Measurements from ENCODE around the gene FGF11. TPM values are rescaled to one million over a fixed set of nuclear protein-coding genes. Genes with fewer than 3 reads are reported as not detected.

The FGF11 gene
- total and polyA plus RNA-seq, 2 of the 13 experiments (the other 11 are each of a cell fraction or from before 2014, with no cell fraction given): 0.20 to 7.6 TPM

DNA sequence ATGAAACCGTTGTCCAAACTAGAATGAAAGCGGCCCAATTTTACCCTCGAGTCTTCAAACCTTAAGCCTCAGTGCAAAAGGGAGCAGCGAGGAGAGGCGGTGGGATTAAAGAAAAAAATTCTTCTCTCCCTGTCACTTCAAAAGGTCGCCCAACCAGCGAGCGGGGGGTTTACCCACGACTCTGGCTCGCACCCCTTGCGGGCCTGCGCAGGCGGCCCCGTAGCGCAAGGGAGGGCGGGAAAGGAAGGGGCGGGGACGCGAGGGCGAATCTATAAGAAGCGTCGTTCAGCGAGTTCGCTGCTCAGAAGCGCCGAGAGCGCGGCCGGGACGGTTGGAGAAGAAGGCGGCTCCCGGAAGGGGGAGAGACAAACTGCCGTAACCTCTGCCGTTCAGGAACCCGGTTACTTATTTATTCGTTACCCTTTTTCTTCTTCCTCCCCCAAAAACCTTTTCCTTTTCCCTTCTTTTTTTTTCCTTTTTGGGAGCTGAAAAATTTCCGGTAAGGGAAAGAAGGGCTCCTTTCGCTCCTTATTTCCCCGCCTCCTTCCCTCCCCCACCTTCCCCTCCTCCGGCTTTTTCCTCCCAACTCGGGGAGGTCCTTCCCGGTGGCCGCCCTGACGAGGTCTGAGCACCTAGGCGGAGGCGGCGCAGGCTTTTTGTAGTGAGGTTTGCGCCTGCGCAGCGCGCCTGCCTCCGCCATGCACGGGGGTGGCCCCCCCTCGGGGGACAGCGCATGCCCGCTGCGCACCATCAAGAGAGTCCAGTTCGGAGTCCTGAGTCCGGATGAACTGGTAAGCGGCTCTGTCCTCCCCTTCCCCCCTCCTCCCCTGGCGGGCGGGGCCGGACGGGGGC is 45.0 kb downstream of the FGF11 start, which contains the start of gene POLR2A (continued):
- TF ChIP-seq, protein P1, sequence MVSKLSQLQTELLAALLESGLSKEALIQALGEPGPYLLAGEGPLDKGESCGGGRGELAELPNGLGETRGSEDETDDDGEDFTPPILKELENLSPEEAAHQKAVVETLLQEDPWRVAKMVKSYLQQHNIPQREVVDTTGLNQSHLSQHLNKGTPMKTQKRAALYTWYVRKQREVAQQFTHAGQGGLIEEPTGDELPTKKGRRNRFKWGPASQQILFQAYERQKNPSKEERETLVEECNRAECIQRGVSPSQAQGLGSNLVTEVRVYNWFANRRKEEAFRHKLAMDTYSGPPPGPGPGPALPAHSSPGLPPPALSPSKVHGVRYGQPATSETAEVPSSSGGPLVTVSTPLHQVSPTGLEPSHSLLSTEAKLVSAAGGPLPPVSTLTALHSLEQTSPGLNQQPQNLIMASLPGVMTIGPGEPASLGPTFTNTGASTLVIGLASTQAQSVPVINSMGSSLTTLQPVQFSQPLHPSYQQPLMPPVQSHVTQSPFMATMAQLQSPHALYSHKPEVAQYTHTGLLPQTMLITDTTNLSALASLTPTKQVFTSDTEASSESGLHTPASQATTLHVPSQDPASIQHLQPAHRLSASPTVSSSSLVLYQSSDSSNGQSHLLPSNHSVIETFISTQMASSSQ (IDR thresholded peaks at IDR 0.05; ENCODE audit: low read depth): 0 out of 2 replicates have a peak, but pooled peaks have one; percentile 30
- TF ChIP-seq, protein P1 (CRISPR knock-in tag; IDR thresholded peaks at IDR 0.05; ENCODE audit: borderline replicate concordance): peak; percentile 64; the same call in 1 of the 2 replicates
- peak; percentile 69 for TF ChIP-seq TBX2 (CRISPR knock-in tag; IDR thresholded peaks at IDR 0.05; ENCODE audit: borderline replicate concordance)
- no peak; the same call in 1 of the 2 replicates for TF ChIP-seq ZFP90 (CRISPR knock-in tag; IDR thresholded peaks at IDR 0.05; ENCODE audit: borderline replicate concordance)
- TF ChIP-seq MIXL1 (CRISPR knock-in tag; IDR thresholded peaks at IDR 0.05): peak; percentile 67; the same call in 1 of the 2 replicates
- TF ChIP-seq, protein P2, sequence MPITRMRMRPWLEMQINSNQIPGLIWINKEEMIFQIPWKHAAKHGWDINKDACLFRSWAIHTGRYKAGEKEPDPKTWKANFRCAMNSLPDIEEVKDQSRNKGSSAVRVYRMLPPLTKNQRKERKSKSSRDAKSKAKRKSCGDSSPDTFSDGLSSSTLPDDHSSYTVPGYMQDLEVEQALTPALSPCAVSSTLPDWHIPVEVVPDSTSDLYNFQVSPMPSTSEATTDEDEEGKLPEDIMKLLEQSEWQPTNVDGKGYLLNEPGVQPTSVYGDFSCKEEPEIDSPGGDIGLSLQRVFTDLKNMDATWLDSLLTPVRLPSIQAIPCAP (CRISPR knock-in tag; IDR thresholded peaks at IDR 0.05; ENCODE audit: low read depth): no peak; the same call in 1 of the 2 replicates
- peak; percentile 84; the same call in 1 of the 2 replicates for TF ChIP-seq ZFP37 (CRISPR knock-in tag; IDR thresholded peaks at IDR 0.05; ENCODE audit: borderline replicate concordance)
- TF ChIP-seq NR2C2 (CRISPR knock-in tag; IDR thresholded peaks at IDR 0.05; ENCODE audit: borderline replicate concordance): peak; percentile 45; the same call in 1 of the 2 replicates
- TF ChIP-seq, protein P3, sequence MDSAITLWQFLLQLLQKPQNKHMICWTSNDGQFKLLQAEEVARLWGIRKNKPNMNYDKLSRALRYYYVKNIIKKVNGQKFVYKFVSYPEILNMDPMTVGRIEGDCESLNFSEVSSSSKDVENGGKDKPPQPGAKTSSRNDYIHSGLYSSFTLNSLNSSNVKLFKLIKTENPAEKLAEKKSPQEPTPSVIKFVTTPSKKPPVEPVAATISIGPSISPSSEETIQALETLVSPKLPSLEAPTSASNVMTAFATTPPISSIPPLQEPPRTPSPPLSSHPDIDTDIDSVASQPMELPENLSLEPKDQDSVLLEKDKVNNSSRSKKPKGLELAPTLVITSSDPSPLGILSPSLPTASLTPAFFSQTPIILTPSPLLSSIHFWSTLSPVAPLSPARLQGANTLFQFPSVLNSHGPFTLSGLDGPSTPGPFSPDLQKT (CRISPR knock-in tag; IDR thresholded peaks at IDR 0.05; ENCODE audit: borderline replicate concordance): 0 out of 2 replicates have a peak, but pooled peaks have one; percentile 26
- TF ChIP-seq, protein P4, sequence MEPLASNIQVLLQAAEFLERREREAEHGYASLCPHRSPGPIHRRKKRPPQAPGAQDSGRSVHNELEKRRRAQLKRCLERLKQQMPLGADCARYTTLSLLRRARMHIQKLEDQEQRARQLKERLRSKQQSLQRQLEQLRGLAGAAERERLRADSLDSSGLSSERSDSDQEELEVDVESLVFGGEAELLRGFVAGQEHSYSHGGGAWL (CRISPR knock-in tag; IDR thresholded peaks at IDR 0.05): peak; percentile 61
- TF ChIP-seq ZFP36 (IDR thresholded peaks at IDR 0.05; ENCODE audit: borderline replicate concordance, low read depth, low read length, partially characterized antibody): no peak
- TF ChIP-seq, protein P5, sequence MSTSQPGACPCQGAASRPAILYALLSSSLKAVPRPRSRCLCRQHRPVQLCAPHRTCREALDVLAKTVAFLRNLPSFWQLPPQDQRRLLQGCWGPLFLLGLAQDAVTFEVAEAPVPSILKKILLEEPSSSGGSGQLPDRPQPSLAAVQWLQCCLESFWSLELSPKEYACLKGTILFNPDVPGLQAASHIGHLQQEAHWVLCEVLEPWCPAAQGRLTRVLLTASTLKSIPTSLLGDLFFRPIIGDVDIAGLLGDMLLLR (CRISPR knock-in tag; IDR thresholded peaks at IDR 0.05): no peak
- TF ChIP-seq, protein P6, sequence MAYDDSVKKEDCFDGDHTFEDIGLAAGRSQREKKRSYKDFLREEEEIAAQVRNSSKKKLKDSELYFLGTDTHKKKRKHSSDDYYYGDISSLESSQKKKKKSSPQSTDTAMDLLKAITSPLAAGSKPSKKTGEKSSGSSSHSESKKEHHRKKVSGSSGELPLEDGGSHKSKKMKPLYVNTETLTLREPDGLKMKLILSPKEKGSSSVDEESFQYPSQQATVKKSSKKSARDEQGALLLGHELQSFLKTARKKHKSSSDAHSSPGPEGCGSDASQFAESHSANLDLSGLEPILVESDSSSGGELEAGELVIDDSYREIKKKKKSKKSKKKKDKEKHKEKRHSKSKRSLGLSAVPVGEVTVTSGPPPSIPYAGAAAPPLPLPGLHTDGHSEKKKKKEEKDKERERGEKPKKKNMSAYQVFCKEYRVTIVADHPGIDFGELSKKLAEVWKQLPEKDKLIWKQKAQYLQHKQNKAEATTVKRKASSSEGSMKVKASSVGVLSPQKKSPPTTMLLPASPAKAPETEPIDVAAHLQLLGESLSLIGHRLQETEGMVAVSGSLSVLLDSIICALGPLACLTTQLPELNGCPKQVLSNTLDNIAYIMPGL (CRISPR knock-in tag; IDR thresholded peaks at IDR 0.05; ENCODE audit: borderline replicate concordance in 1 of 2, low read depth in 1 of 2): no peak; a peak in 2 of 4 replicates
- TF ChIP-seq, protein P7, sequence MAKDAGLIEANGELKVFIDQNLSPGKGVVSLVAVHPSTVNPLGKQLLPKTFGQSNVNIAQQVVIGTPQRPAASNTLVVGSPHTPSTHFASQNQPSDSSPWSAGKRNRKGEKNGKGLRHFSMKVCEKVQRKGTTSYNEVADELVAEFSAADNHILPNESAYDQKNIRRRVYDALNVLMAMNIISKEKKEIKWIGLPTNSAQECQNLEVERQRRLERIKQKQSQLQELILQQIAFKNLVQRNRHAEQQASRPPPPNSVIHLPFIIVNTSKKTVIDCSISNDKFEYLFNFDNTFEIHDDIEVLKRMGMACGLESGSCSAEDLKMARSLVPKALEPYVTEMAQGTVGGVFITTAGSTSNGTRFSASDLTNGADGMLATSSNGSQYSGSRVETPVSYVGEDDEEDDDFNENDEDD (CRISPR knock-in tag; IDR thresholded peaks at IDR 0.05; ENCODE audit: borderline replicate concordance): peak; percentile 94
- no peak for TF ChIP-seq CAMTA2 (CRISPR knock-in tag; IDR thresholded peaks at IDR 0.05; ENCODE audit: borderline replicate concordance)
- TF ChIP-seq ZNF724P (CRISPR knock-in tag; IDR thresholded peaks at IDR 0.05; ENCODE audit: borderline replicate concordance): no peak; the same call in 1 of the 2 replicates

Measured in HepG2 (cell line).